AG20443 (cell line): ENCODE measurements around the gene FATE1.
"Not testable (repeated sequence)": the region's sequence is repeated elsewhere in the genome, so short reads cannot be mapped to it uniquely, and the experiment has no call there.

Source experiments
- DNase-seq: peaks from one replicate; pipeline ENCODE4 v3.0.0; 2012; ENCODE audit warnings: low spot score, mixed read lengths

FATE1 gene, protein sequence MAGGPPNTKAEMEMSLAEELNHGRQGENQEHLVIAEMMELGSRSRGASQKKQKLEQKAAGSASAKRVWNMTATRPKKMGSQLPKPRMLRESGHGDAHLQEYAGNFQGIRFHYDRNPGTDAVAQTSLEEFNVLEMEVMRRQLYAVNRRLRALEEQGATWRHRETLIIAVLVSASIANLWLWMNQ

DNA sequence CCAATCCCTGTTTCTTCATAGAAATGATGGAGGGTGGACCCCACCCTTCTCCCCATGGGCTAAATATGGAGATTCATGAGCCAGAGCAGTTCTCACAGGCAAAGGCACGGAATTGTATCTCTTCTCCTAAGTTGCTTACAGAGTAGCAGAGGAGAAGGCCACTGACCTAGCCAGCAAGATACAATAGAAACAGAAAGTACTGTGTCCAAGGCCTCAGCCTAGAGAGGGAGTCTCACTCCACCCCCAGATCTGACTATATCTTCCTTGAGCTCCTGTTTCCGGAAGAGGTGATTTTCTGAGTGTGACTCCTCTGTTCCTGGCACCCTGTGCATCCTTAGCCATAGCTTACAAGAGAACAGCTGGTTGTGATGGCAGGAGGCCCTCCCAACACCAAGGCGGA, at the start of gene FATE1:
TSS of gene FATE1 (plus strand) at position 284 of the 400 bp plus-strand sequence. CDS start at position 369, 85 bp downstream.
- DNase-seq = no peak

- DNase-seq = no peak
Measured at GRCh38 chrX:151675121-151675746, 40.6 kb upstream of the FATE1 start.

- no peak for DNase-seq
Measured at GRCh38 chrX:151676196-151676595, 39.6 kb upstream of the FATE1 start.

DNA sequence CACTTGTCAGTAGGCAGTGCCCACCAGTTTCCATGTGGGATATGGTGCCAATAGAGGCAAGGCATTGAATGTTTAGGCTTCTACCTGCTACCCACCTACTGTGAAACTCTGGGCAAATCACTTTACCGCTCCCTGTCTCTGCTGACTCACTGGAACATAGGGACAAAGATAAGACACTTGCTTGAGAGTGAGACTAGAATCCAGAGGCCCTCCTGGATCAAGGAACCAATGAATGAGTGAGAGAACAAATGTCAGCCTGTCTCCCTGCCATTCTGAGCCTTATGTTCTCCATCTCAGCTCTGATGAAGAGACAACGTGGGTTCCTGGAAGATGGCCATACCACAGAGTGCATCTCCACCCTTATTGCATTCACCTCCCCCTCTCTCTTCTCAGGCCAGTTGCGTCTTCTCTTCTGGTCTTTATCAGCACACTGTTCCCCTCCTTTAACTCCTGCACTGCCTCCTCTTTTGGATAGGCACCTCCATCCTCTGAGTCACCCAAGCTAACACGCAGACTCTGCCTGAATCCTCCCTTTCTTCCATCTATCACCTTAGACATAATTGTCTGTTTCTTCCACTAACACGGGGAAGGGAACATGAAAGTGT, 35.9 kb upstream of the FATE1 start:
- no peak for DNase-seq

DNA sequence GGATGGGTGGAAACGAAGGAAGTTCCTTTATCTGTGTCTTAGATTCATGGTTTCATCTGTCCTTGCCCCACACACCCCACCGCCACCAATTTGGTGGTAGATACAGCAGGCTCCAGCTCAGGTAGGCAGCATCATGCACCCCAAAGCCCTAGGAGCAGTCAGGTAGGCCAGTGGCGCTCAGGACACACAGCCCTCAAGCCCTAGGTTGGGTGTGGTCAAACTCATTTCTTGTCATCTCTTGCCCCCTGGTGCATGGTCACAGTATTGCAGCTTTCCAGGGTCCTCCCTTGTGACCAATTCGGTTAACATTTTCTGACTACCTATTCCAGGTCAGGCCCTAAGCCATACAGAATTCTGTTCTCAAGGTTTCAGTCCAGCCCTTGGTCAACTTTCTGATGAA, 35.0 kb upstream of the FATE1 start:
- peak; percentile 16 for DNase-seq

- no peak for DNase-seq
Measured at GRCh38 chrX:151687635-151688034, 28.2 kb upstream of the FATE1 start.

GRCh38 chrX:151688695-151689094, 27.1 kb upstream of the FATE1 start:
- no peak for DNase-seq

DNA sequence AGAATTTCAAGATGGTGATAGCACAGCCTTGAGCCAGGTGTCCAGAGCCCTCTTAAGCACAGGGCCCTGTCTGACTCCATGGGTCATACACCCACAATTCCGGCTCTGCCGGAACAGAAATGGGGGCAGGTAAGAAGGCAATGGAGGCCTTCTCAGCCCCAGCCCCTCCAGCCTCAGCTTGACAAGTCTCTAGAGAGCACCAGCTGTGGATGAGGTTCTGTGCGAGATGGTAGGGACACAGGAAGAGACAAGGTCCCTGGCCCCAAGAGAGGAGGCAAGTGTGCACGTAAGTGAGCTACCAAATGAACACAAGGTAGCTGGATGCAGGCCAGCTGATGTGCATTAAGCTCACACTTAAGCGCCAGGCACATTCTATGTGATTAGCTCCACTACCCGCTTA, 23.0 kb upstream of the FATE1 start:
- DNase-seq = no peak

DNA sequence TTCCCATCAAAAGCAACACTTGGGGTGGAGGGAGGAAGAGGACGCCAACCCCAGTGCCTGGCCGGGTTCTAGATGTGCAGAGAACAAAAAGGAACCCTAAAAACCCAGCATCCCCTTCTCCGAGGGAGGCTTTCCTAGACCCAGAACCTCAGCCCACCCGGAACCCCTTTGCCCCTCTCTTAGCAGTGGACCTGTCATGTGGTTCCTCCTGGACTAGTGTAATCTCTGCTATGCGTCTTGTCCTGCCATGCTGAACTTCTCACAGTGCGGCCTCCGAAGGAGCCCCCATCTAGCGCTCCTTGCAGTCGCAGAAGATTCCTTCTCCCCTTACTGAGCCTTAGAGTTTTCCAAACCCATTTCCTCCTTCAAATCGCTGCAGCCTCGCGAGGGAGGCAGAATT, 21.7 kb upstream of the FATE1 start:
- no peak for DNase-seq

DNA sequence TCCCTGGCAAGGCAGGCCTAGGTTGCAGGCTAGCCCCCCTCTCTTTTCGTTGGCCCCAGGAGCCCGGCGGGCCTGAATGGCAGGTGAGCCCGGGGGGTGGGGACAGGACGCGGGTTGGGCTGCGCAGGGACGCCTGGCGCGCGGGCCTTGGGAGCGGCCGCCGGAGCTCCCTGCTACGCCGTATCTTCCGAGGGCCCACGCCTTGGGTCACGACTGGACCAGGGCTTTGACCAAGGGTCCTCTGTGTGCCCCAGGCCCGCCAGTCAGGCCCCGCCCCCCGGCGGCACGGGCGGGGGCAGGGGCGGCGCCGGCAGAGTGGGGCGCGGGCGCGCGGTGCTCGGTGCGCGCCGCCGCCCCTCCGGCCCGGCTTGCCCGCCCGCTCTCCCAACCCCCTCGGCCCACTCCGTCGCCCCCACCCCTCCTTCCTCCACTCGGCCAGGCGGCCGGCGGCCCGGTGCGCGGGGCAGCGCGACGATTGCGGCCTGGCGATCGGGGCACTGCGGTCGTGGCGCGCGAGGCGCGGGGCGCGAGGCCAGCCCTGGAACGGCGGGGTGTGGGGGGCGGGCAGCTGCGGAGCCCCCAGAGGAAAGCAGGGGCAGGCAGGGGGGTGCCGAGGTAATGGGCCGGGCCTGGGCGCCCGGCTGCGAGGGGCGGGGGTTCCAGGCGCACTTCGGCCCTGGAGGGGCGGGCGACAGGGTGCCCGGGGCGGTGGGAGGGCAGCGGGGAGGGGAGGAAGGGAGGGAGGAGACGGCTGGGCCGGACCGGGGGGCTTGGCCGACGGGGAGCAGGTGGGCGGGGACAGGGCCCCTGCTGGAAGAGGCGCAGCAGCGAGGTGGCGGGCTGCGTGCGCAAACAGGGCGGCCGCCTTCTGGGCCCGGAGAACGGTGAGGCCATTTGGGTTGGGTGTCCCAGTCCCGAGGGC, 20.9 kb upstream of the FATE1 start, which contains the start of gene PRRG3:
TSS of gene PRRG3 (plus strand) at position 798 of the 922 bp plus-strand sequence. CDS start 3,357 bp downstream, outside the sequence.
- peak; percentile 10 for DNase-seq

DNA sequence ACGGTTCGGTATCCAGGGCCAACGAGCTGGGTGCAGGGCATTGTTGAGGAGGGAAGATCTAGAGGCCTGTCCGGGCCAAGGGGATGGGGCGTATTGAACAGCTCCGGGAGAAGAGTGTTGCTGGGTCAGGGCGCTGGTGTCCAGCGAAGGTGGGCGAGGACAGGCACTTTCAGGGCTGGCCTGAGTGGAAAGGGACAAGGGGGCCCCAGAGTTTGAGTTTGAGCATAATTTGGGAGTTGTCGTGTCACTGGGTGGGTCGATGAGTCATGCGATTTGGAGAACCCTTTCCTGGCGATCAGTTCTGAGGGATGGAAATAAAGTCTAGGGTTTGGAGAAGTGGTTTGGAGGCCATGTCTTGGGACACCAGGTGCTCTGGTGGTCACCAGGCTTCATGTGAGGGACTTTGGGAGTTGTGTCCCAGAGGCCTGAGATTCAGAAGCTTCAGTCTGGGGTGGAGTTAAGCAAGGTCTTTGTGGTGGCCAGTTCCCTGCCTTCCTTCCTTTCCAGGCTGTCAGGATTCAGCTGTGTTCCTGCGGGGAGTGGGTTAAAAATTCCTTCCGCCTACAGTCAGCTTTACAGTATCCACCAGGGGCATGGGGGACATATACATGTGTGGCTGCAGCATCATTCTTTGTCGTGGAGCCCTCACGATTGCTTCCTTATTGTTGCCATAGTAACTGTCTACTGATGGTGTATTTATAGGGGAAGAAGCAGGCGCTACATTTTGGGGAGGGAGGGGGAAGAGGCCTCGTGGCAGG, 20.1 kb upstream of the FATE1 start:
- DNase-seq = no peak

DNA sequence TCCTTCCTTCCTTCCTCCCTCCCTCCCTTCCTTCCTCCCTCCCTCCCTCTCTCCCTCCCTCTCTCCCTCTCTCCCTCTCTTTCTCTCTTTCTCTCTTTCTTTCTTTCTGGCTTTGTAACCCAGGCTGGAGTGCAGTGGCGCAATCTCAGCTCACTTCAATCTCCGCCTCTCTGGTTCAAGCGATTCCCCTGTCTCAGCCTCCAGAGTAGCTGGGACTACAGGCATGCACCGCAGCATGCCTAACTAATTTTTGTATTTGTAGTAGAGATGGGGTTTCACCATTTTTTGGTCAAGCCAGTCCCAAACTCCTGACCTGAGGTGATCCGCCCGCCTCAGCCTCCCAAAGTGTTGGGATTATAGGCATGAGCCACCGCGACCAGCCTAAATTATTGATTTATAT, 18.8 kb upstream of the FATE1 start:
- DNase-seq = not testable (repeated sequence)

GRCh38 chrX:151697522-151697921, 18.3 kb upstream of the FATE1 start:
- DNase-seq = peak; percentile 86

- no peak for DNase-seq
Measured at GRCh38 chrX:151698485-151698884, 17.4 kb upstream of the FATE1 start.

GRCh38 chrX:151699746-151700145, 16.1 kb upstream of the FATE1 start:
- DNase-seq = no peak

GRCh38 chrX:151700581-151700980, 15.3 kb upstream of the FATE1 start:
- no peak for DNase-seq

DNA sequence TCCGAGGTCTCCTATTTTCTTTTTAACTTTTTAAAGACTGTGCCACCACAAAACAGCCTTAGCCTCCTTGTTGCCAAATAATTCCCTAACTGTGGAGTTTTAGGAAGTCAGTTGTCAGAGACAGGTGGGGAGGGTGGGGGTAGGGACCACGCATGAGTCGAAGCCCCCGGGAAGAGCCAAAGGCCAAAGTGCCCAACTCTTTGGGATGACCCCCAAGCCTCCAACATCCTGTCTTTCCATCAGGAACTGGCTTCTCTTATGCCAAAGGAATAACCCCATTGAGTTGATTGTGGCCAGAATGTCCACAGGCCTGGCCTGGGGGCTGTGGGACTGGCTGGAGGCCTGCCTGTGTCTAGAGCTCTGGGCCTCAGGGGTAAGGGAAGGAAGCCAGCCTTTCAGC, 14.8 kb upstream of the FATE1 start:
- DNase-seq = no peak

DNA sequence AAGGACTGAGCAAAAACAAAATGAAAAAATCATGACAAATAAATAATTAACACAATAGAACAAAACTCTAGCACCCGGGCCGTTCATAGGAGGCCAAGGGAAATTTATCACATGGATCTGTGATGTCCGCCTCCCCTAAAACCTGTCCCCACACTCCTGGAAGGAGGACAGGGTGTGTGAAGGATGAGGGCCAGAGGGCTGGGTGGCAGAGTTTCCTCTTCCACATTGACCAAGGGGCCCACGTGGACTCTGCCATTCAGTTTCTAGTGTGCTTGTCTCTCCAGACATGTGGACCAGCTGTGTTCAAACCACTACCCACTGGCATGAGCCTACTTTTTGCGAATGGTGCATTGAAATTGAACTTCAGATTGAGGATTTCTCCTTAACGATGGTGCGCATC, 14.3 kb upstream of the FATE1 start:
- no peak for DNase-seq

DNA sequence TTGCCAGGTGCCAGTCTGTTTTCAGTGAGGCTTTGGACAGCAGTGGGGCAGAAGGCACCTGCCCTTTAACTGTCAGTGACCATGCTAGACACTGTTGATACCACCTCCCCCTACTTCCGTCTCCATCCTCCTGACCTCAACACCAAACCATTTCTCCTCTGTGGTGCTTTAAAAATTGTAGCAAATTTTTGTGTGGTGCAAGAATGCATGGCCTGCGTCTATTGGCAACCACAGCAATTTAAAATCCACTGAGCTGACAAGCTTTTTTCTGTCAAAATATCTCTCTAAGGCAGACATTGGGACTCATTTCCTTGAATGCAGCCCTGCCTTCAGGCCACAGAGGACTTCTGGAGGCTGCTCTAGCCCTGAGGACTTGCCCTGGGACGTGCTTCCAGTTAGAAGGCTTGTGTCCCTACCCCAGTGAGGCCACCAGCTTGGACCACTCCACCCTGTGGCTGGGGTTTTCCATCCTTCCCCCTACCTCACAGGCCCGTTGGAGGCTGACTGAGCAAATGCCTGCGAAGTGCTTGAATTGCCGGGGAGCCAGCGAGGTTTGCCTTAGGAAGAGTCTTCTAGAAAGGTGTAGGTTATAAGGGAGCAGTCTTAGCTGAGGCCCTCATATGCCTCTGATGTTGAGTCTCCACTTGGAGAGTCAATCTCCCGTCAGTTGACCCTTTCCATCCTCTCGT, 13.7 kb upstream of the FATE1 start:
- peak; percentile 59 for DNase-seq

- no peak for DNase-seq
Measured at GRCh38 chrX:151702741-151703340, 13.0 kb upstream of the FATE1 start.

DNA sequence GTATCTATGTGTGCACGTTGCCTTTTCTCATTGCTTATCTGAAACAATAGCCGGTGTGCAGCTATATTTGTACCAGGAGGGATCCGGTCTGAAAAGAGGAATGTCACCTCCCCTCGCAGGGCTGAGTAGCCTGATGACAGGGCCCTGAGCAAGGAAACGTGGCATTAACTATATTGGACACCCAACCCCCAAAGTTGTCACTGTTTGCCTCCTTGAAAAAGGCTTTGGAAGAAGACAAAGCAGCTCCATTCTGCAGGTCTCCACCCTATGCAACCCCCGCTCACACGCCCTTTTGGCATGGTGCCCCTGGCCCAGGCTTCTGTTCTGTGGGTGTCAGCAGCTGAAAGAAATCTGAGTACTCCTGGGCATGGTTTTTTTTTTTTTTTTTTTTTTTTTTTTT, 12.3 kb upstream of the FATE1 start:
- no peak for DNase-seq
